Natural killer cell treated with Interleukin-12 subunit alpha and Interleukin-12 subunit beta and Interleukin-15 and Interleukin-18, amount 100 ng/mL, for 72 hours (primary cell): ENCODE measurements around the gene PEBP1. TPM values are rescaled to one million over a fixed set of nuclear protein-coding genes. Genes with fewer than 3 reads are reported as not detected.

ENCODE experiments used
- ATAC-seq, 2 donors: fragments of 150-1000 bp; cut with Tn5 transposase in 1 of 2; sonication (Bioruptor Pico), chemical (Tn5 transposase) in 1 of 2; 2 replicates each; pipeline ENCODE4 v1.10.0; 2021
- DNase-seq: peaks from one replicate; pipeline ENCODE4 v3.0.0; 2022; ENCODE audit warnings: low spot score
- H3K27ac Mint-ChIP-seq, 2 donors: 1 replicate in 1 of 2; 2 replicates in 1 of 2; pipeline ENCODE4 v1.8.0; 2022; ENCODE audit warnings: mixed read lengths in 2 of 2, mild to moderate bottlenecking in 1 of 2, moderate library complexity in 1 of 2
- H3K27me3 Mint-ChIP-seq, 2 donors: 1 replicate in 1 of 2; 2 replicates in 1 of 2; pipeline ENCODE4 v1.8.0; 2022; ENCODE audit warnings: mixed read lengths in 2 of 2
- H3K36me3 Mint-ChIP-seq: one replicate; pipeline ENCODE4 v1.8.0; 2022; ENCODE audit warnings: mixed read lengths
- H3K4me1 Mint-ChIP-seq, 2 donors: 1 replicate in 1 of 2; 2 replicates in 1 of 2; pipeline ENCODE4 v1.8.0; 2022; ENCODE audit warnings: low read depth in 2 of 2, mixed read lengths in 2 of 2, mild to moderate bottlenecking in 1 of 2
- H3K4me3 Mint-ChIP-seq: one replicate; pipeline ENCODE4 v1.8.0; 2022; ENCODE audit warnings: mixed read lengths
- H3K9me3 Mint-ChIP-seq: 2 replicates; pipeline ENCODE4 v1.8.0; 2022; ENCODE audit warnings: mixed read lengths
- total RNA-seq, 2 donors: library from RNA; stranded (reverse); gene quantifications; one replicate each; pipeline ENCODE4 v1.2.3, GENCODE V29; 2022

PEBP1 gene
- total RNA-seq, 2 donors from 2014 or later, result 57.2 to 137 TPM

- Mint-ChIP-seq H3K27ac (no peak overlapping the region), H3K36me3 (peaks cover 4% of the 10 kb centered on the region), H3K4me3 (no peak overlapping the region), H3K4me1 (peaks cover 4 to 9% of the 10 kb centered on the region in 2 donors), H3K27me3 (no peaks in the 10 kb centered on the region), H3K9me3 (no peaks in the 10 kb centered on the region)
- DNase-seq, result no peak
- no peak for ATAC-seq
Measured at GRCh38 chr12:118189741-118190191, 53.8 kb downstream of the PEBP1 start.

- no peaks in the 10 kb centered on the region for H3K27me3 Mint-ChIP-seq
- no peaks in the 10 kb centered on the region for H3K9me3 Mint-ChIP-seq
- DNase-seq (no peak), ATAC-seq (no peak)
- H3K27ac Mint-ChIP-seq, result no peak overlapping the region
- H3K4me1 Mint-ChIP-seq, result peaks cover 4 to 9% of the 10 kb centered on the region in 2 donors
- peaks cover 4% of the 10 kb centered on the region for H3K36me3 Mint-ChIP-seq
- H3K4me3 Mint-ChIP-seq, result no peak overlapping the region
Measured at GRCh38 chr12:118190266-118190665, 54.3 kb downstream of the PEBP1 start.

- peaks cover 11% of the 10 kb centered on the region for H3K36me3 Mint-ChIP-seq
- no peaks in the 10 kb centered on the region for H3K9me3 Mint-ChIP-seq
- H3K4me1 Mint-ChIP-seq, result peaks cover 5% of the 10 kb centered on the region in 2 donors
- no peak overlapping the region for H3K4me3 Mint-ChIP-seq
- H3K27me3 Mint-ChIP-seq, result no peaks in the 10 kb centered on the region
- H3K27ac Mint-ChIP-seq, result no peak overlapping the region
- ATAC-seq (no peak), DNase-seq (no peak)
Measured at GRCh38 chr12:118193477-118193876, 57.6 kb downstream of the PEBP1 start.

- no peak for ATAC-seq
- Mint-ChIP-seq H3K4me1 (peaks cover 5% of the 10 kb centered on the region in 2 donors), H3K36me3 (peaks cover 11% of the 10 kb centered on the region), H3K9me3 (no peaks in the 10 kb centered on the region), H3K4me3 (no peak overlapping the region), H3K27me3 (no peaks in the 10 kb centered on the region), H3K27ac (peak overlapping the region in 1 of 2 donors; percentile 37)
- no peak for DNase-seq
Measured at GRCh38 chr12:118193958-118194357, 58.0 kb downstream of the PEBP1 start.

Other genes with a start within 250 kb of the PEBP1 start
- not detected for gene KSR2, start 167.1 kb upstream of the PEBP1 start, total RNA-seq
- 10 to 100 TPM; 34.8 to 62.4 TPM for gene RFC5, start 119.4 kb upstream of the PEBP1 start, total RNA-seq
- 10 to 100 TPM; 52.3 to 62.0 TPM for gene WSB2, start 74.9 kb upstream of the PEBP1 start, total RNA-seq
- gene VSIG10, start 32.1 kb upstream of the PEBP1 start, total RNA-seq, result 1 to 10 TPM; 2.6 to 7.3 TPM
- gene TAOK3, start 236.8 kb downstream of the PEBP1 start, total RNA-seq, result 100 to 1,000 TPM; 106 to 107 TPM
- 10 to 100 TPM; 26.1 to 34.0 TPM for gene SUDS3, start 240.4 kb downstream of the PEBP1 start, total RNA-seq